Urinary bladder (tissue), 4 donors: ENCODE results near the gene PDZD7. TPM values are rescaled to one million over a fixed set of nuclear protein-coding genes. Genes with fewer than 3 reads are reported as not detected.

Source experiments
- DNase-seq: peaks from one replicate; pipeline ENCODE4 v3.0.0-alpha.2; 2015; ENCODE audit errors: extremely low spot score
- H3K27ac ChIP-seq: one replicate; pipeline ENCODE4 v1.5.1; 2013; ENCODE audit warnings: low read depth, mild to moderate bottlenecking, moderate library complexity
- H3K36me3 ChIP-seq: one replicate; pipeline ENCODE4 v1.6.1; 2013; ENCODE audit warnings: mild to moderate bottlenecking, moderate library complexity; ENCODE audit not compliant: insufficient read depth
- H3K4me1 ChIP-seq: one replicate; pipeline ENCODE4 v1.6.1; 2013; ENCODE audit warnings: mild to moderate bottlenecking, moderate library complexity; ENCODE audit not compliant: insufficient read depth
- H3K4me3 ChIP-seq: one replicate; pipeline ENCODE4 v1.5.1; 2013; ENCODE audit warnings: low read depth, low read length
- WGBS: extraction: QIAGEN DNeasy Blood & Tissue Kit; methylation state at CpG from one replicate; pipeline ENCODE4 v1.1.7; 2013; 5-methylcytosine and 5-hydroxymethylcytosine counted together
- polyA plus RNA-seq: library from polyadenylated mRNA; stranded (reverse); fragments of 200-250 nt; gene quantifications from one replicate; pipeline ENCODE4 v1.2.3, GENCODE V29; 2013
- total RNA-seq: library from RNA; depleted of rRNA; stranded (reverse); fragments of >200 nt; gene quantifications from one replicate; pipeline ENCODE4 v1.2.3, GENCODE V29; 2014
- donor health status: healthy with polysubstance abuse.
- donor health status: healthy.

The PDZD7 gene
- 0.21 TPM for total RNA-seq
- 0.46 TPM for polyA plus RNA-seq

GRCh38 chr10:101031128-101031795, at the start of gene PDZD7, which contains the start of gene SFXN3:
TSS of gene PDZD7 (minus strand) at chr10:101031129. CDS start at chr10:101030219, 910 bp downstream.
TSS of gene SFXN3 (plus strand) at chr10:101031234. CDS start at chr10:101034695, 3,461 bp downstream.
- Histone ChIP-seq H3K36me3 (no peaks in the 10 kb centered on the region), H3K4me1 (no peaks in the 10 kb centered on the region), H3K4me3 (peak within 1 kb of the TSS; percentile 76), H3K27ac (peak within 1 kb of the TSS; percentile 92)
- under 1% methylated on average over 38 of the region's 38 CpGs for WGBS
- peak; percentile 64 for DNase-seq

DNA sequence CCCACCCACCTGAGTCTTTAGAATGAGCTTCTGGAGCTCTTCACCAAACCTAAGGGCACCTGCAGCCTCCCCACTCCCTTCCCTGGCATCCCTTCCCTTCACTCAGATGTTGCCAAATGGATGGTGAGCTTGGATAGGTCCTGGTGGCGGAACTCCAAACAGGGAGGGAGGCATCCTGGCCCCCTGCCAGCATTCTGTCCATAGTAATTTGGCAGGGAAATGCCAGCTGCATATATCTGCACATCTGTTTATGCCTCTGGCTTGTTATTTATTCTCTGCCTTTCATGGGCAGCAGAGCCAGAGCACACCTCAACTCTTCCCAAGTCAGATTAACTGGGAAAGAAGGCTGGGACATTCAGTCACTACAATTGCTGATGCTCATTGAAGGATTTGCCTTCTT, 48.9 kb upstream of the PDZD7 start:
- no peak overlapping the region for H3K4me3 ChIP-seq
- H3K27ac ChIP-seq = no peak overlapping the region
- WGBS = 69% methylated on average over 1 of the region's 1 CpG
- DNase-seq = no peak
- no peaks in the 10 kb centered on the region for H3K36me3 ChIP-seq
- H3K4me1 ChIP-seq = no peaks in the 10 kb centered on the region

GRCh38 chr10:101076630-101077029, 45.7 kb upstream of the PDZD7 start:
- no peak for DNase-seq
- H3K27ac ChIP-seq = no peak overlapping the region
- H3K36me3 ChIP-seq = no peaks in the 10 kb centered on the region
- H3K4me1 ChIP-seq = no peaks in the 10 kb centered on the region
- 73% methylated on average over 5 of the region's 5 CpGs for WGBS
- H3K4me3 ChIP-seq = no peak overlapping the region

- Histone ChIP-seq H3K36me3 (no peaks in the 10 kb centered on the region), H3K4me3 (no peak overlapping the region), H3K4me1 (no peaks in the 10 kb centered on the region), H3K27ac (no peak overlapping the region)
- WGBS = 11% methylated on average over 4 of the region's 4 CpGs
- no peak for DNase-seq
Measured at GRCh38 chr10:101075775-101076174, 44.8 kb upstream of the PDZD7 start.

DNA sequence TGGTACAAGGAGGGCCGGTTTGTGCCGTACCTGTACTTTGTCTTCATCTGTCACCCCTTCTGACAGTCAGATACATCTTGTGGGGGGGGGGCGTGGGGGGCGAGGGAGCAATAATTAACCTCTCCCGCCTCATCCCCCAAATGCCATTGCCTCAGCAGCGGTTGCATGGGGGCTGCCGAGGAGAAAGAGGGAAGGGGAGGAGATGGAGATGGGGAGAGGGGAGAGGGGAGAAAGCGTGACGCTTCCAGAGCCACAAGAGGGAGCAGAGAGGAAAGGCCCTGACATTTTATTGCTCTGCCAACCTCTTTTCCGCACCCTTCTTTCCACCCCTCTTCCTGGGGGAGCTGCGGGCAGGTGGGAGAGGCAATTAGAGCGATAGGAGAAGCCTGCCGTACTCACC, 42.7 kb upstream of the PDZD7 start:
- Histone ChIP-seq H3K4me1 (no peaks in the 10 kb centered on the region), H3K36me3 (no peaks in the 10 kb centered on the region), H3K27ac (no peak overlapping the region), H3K4me3 (no peak overlapping the region)
- no peak for DNase-seq
- WGBS = 4% methylated on average over 13 of the region's 13 CpGs

- DNase-seq = no peak
- no peak overlapping the region for H3K27ac ChIP-seq
- H3K4me1 ChIP-seq = no peaks in the 10 kb centered on the region
- 59% methylated on average over 9 of the region's 9 CpGs for WGBS
- no peak overlapping the region for H3K4me3 ChIP-seq
- H3K36me3 ChIP-seq = no peaks in the 10 kb centered on the region
Measured at GRCh38 chr10:101072923-101073322, 42.0 kb upstream of the PDZD7 start.

GRCh38 chr10:101071885-101072433, 41.0 kb upstream of the PDZD7 start:
- no peak overlapping the region for H3K27ac ChIP-seq
- no peaks in the 10 kb centered on the region for H3K4me1 ChIP-seq
- WGBS = 41% methylated on average over 7 of the region's 7 CpGs
- no peak for DNase-seq
- no peaks in the 10 kb centered on the region for H3K36me3 ChIP-seq
- no peak overlapping the region for H3K4me3 ChIP-seq

- H3K27ac ChIP-seq = no peak overlapping the region
- no peak for DNase-seq
- WGBS = 74% methylated on average over 6 of the region's 6 CpGs
- no peaks in the 10 kb centered on the region for H3K4me1 ChIP-seq
- no peaks in the 10 kb centered on the region for H3K36me3 ChIP-seq
- H3K4me3 ChIP-seq = no peak overlapping the region
Measured at GRCh38 chr10:101071267-101071884, 40.4 kb upstream of the PDZD7 start.

DNA sequence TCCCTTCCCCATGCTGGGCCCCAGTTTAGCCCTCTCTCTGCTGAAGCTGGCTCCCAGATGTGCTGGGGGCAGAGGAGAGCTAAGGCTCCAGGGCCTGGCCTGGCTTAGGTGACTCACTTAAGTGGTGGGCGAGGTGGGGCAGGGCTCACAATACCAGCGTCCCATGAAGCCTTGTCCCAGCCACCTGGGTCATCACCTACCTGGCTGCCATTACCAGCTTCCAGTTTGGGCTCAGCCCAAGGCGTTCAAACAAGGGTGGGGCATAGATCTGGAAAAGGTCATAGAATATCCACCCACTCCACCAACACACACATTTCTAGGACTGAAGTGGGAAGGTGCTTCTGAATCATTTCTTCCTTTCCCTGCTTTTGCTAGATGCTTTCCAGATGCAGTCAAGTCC, 39.2 kb upstream of the PDZD7 start:
- 79% methylated on average over 3 of the region's 3 CpGs for WGBS
- no peak for DNase-seq
- Histone ChIP-seq H3K4me3 (no peak overlapping the region), H3K4me1 (no peaks in the 10 kb centered on the region), H3K36me3 (no peaks in the 10 kb centered on the region), H3K27ac (no peak overlapping the region)

- WGBS = 75% methylated on average over 5 of the region's 5 CpGs
- DNase-seq = no peak
- Histone ChIP-seq H3K27ac (no peak overlapping the region), H3K4me3 (no peak overlapping the region), H3K4me1 (no peaks in the 10 kb centered on the region), H3K36me3 (no peaks in the 10 kb centered on the region)
Measured at GRCh38 chr10:101069441-101069840, 38.5 kb upstream of the PDZD7 start.

DNA sequence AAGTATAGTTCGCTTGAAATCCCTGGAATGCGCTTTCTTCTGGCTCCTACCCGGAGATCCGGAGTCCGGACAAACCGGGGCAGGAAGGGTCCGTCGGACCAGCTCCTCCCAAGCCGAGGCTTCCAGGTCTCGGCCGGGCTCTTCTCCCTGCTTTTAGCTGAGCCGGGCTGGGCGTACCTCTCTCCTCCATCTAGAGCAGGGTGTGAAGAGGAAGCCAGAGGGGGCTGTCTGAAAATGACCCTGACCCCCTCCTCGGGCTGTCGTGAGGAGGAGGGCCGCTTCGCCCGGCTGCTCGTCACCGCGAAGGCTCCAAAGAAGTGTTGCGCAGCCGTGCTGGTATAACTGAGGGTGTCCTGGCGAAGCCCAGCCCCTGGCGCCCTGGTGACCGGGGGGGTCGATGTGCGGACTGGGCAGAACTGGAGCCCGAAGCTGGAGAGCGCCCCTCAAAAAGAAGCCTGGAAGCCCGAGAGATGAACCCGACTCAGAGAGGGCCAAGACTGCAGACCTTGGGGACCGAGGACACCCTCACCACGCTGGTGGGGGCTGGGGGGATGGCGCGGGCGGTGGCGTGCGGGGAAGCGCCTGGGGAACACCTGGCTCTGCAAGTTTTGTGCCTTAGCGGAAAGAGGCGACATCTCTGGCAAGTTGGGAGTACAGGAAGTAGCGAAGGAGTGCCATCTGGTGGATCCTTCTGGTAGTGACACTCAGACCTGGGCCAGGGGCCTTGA, 36.6 kb upstream of the PDZD7 start:
- DNase-seq = no peak
- under 1% methylated on average over 43 of the region's 43 CpGs for WGBS
- Histone ChIP-seq H3K4me3 (peak overlapping the region; percentile 41), H3K4me1 (no peaks in the 10 kb centered on the region), H3K36me3 (no peaks in the 10 kb centered on the region), H3K27ac (no peak overlapping the region)

DNA sequence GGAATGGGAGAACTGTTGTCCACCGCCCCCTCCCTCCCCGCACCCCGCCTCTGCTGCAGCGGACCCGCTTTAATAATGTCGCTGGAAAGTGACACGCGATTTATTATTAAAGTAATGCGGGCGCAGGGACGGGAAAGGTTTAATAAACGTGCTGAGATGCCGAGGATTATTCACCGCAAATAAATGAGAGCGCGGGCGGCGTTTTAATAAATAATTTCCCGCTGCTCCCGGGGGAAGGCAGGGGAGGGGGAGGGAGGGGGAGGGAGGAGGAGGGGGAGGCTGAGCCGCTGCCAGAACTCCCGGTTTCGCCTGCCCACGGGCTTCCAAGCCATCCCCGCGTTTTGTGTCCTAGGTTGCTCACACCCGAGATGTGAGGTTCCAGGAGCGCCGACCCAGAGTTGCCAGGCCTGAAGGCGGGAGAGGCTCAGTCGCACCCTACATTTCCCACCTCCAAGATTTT, 36.0 kb upstream of the PDZD7 start:
- no peak for DNase-seq
- 1% methylated on average over 31 of the region's 31 CpGs for WGBS
- Histone ChIP-seq H3K27ac (no peak overlapping the region), H3K4me1 (no peaks in the 10 kb centered on the region), H3K36me3 (no peaks in the 10 kb centered on the region), H3K4me3 (peak overlapping the region; percentile 41)

DNA sequence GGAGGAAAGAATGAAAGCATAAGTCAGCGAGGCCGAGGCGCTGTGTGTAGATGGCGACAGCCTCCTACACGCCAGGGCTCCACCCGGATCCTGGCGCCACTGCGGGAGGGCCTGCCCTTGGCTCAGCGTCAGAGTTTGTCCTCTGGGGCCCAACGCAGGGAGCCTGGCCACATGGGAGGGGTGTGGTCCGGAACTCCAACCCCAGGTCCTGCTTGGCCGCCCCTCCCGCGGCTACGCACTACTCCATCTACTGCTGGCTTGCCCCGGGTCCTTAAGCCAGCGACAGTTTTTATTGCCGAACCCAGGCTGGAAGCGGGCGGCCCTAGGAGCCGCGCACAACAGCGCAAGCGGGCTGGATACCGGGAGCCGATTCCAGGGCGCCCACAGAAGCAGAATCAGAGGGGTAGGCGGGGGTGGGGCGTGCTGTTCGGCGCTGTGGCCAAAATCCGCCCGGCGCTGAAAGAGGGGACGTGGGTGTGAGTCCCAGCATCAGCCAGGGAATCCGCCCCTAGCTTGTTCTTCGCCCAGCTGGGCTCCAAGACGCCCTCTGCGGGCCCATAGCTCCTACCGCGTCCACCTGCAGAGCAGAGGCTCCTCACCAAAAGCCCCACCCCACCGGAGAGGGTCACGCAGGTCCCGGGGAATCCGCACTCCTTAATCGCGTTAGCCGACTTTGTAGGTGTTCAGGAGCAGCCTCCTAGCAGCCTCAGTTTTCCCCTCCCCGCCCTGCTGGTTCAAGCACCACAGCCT, 35.4 kb upstream of the PDZD7 start:
- WGBS = 2% methylated on average over 49 of the region's 49 CpGs
- Histone ChIP-seq H3K4me3 (peak overlapping the region; percentile 41), H3K36me3 (no peaks in the 10 kb centered on the region), H3K4me1 (no peaks in the 10 kb centered on the region), H3K27ac (peak overlapping the region; percentile 57)
- DNase-seq = no peak
